ENCODE results near the gene PXMP2.
"Not testable (repeated sequence)": the region's sequence is repeated elsewhere in the genome, so short reads cannot be mapped to it uniquely, and the experiment has no call there.

The PXMP2 gene

DNA sequence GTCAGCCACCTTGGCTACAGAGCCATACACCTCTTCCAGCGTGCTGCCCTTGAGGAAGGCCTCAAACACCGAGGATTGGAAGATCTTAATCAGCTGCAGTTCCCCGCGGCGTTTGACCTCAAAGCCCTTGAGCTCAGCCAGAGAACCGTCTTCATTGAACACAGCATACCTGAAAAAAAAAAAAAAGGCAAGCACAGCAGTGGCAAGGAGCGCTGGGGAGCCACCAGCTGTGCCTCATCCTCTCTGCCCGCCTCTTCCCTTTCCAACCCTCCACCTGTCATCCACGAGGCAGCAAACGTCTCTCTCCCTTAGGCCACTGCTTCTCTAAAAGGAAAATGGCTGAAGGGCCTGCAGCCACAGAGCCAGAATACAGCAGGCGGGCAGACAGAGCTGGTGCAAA lies 26.4 kb upstream of the PXMP2 start:
- DNase-seq (ENCODE audit: low read depth), result no peak

DNA sequence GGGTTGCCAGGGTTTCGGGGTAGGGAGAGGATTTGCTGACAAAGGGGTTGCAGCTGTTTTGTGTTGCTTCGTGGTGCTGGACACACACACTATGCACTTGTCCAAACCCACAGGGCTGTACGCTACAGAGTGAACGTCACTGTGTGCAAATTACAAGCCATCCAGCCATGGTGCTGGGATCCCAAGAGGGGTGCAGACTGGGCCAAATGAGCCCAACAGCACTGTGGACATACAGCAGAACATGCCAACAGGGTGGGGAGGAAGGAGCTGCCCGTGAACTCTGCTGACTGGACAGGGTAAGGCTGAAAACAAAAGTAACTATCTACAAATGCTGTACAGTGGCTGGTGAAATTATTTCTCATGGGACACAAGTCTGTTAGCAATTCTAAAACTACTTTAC lies 25.4 kb upstream of the PXMP2 start:
- DNase-seq (ENCODE audit: low read depth), result no peak

DNA sequence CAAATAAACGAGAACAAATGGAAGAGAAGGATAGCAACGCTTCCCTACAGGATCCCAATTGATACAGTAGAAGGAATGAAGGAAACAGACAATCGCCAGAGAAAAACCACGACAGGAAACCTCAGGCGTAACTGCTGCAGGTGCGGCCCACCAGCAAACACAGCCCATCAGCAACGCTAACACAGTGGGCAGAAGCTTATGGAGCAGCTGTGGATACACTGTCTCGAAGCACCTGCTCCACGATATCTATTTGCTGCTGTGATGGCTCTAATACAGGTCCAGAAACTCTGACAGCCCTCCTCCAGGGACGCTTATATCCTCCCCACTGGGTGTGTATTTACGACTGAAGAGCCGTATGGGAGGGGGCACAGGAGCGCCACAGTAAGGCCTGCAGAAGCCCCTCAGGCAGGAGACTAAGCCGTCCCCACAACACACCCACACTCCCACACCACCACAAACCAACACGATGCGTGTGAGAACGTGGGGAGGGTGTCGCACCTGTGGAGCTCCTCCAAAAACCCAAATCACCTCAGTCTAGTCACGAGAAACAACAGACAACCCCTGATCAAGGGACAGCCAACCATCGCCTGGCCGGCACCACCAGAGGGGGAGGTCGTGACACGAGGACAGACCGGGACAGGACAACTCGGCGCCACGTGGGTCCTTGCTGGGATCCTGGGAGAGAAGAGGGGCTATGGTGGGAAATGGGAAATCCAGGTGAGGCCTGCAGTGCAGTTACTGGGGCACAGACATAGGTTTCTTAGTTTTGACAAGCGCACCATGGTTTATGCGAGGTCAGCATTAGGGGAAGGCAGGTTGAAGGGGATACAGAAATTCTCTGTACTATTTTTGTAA lies 24.3 kb upstream of the PXMP2 start:
- DNase-seq (ENCODE audit: low read depth), result no peak

DNA sequence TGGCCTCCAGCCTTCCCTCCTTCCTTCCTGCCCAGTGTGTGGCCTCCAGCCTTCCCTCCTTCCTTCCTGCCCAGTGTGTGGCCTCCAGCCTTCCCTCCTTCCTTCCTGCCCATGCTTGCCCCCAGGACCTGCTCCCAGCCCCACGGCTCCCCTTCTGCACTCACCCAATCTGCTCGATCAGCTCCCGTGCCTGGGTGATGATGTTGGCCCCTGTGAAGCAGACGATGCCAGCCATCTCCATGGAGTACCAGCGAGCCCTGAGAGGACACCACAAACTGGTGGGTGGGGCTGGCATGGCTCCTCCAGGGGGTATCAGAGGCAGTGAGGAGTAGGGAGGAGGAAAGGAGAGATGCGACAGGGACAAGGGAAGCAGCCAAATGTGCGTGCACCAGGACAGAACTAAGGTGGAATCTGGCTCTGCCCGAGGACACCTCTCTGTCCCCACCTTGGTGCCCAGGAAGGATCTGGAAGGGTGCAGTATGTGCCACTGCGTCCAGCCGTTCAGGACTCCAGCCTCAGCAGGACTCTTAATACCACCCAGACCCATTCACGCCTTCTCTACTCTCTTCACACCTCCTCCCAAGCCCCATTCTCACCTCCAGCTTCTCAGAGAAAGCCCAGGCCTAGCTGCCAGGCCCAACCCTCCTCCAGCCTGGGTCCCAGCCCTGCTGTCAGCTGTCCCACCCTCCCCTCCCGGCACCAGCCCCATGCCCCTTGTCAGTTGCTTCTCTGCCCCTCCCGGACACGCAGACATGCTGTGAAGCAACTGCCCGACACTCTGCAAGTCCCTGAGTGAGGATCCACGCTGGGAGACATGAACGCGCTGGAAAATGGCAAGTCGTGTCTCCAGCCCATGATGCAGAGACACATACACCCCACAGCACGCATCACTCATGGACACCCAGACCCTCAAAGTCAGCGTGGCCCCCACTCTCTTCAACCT lies 22.9 kb upstream of the PXMP2 start:
- no peak for DNase-seq (ENCODE audit: low read depth)

DNA sequence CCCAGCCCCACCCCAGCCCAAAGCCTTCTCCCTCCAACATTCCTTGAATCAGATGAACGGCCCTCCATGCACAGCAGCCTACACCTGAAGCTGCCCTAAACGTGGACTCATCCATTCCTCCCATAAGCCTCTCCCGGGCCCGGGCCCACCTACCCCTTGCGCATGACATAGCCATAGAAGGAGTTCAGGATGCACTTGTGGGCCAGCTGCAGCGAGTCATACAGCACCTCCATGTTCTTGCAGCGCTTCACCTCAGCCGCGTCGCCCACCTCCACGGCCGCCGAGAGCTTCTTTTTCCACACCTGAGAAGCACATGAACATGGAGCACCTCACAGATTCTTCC lies 22.3 kb upstream of the PXMP2 start:
- DNase-seq (ENCODE audit: low read depth), result no peak

DNA sequence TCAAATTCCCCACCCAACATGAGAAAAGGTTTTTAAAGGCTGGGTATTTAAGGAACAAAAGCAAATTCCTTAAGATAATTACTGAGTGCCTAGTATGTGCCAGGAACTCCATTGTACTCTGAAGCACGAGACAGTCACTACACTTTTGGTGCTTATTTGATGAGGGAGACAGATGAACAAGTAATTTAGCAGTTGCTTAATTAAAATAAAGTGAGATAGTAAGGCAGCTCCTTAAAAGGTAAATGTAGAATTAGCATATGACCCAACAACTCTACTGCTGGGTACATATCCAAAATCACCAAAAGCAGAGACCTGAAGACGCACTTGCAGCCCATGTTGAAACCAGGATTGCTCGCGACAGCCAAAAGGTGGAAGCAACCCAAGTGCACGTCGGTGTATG lies 21.6 kb upstream of the PXMP2 start:
- DNase-seq (ENCODE audit: low read depth), result no peak

DNA sequence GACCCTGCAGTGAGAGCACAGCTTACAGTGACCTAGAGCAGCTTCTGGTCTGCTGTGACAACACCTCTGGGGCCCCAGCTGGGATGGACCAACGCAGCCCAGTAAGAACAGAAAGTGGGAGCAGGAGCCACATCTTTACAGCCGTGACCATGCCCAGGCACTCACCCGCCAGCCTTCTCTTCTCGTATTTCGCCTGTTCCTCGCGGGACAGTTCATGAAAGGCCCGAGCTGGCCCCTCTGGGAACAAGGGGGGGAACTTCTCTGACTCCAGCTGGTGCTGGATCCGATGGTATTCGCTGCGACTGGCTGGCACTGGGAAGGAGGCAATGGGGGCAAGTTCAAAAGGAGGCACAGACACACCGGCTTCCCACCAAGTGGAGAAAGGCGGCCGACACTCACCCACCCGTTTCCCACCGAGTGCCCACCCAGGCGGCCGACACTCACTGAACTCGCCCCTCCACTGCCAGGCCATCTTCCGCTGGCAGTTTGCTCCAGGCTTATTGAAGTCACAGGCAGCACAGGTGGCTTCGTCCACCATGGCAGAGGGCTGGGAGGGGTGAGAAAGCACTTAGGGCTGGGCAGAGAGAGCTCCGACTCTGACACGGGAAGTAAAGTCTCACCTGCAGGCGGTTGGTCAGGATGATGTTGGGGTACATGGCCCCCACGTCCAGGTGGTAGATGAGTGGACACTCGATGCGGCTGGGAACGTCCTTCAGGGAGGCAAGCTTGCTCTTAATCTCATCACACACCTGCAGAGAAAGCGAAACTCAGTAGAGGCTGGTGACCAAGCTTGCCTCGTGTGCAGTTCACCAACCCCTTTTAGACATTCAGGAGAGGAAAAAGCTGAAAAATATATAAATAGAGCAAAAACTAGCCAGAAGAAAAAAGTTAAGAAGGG lies 18.9 kb upstream of the PXMP2 start:
- DNase-seq (ENCODE audit: low read depth), result no peak

DNA sequence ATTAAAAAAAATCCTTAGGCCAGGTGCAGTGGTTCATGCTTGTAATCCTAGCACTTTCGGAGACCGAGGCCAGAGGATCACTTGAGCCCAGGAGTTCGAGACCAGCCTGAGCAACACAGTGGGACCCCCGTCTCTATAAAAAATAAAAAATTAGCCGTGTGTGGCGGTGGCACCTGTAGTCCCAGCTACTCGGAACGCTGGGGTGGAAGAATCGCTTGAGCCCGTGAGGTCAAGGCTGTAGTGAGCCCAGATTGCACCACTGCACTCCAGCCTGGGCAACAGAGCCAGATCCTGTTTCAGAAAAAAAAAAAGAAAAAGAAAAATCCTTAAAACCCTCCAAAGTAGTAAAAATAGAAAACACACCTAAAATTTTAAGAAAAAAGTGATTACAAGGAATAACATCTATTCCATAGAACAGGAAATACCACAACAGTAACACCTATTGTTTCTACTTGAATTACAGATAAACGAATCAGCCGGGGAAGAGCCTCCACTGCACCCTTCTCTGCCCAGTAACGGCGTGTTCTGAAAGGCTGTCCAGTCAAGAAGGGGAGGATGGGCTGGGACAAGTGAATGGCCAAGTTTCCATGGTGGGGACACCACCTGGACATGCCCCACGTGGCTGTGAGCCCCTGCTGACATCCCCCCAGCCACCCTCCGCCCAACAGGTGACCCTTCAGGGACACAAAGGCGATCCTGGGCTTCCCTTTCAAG lies 18.1 kb upstream of the PXMP2 start:
- DNase-seq (ENCODE audit: low read depth), result no peak

DNA sequence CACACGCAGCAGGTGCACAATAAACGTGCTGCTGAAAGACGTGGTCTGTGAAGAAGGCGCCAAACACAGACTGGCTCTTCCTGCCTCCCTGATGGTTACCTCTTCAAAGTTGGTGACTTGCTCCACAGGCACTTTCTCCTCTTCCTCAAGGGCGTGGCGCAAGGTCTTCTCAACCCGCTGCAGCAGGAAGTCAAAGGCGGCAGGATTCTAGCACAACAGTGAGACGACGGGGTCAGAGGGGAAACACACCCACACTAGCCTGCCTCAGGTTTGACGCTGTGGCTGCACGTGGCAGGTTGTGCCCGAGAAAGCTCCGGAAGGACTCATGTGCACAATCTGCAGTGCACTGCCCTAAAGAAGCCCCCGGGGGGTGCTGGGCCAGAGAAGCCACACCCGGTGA lies 15.3 kb upstream of the PXMP2 start:
- DNase-seq (ENCODE audit: low read depth), result no peak

DNA sequence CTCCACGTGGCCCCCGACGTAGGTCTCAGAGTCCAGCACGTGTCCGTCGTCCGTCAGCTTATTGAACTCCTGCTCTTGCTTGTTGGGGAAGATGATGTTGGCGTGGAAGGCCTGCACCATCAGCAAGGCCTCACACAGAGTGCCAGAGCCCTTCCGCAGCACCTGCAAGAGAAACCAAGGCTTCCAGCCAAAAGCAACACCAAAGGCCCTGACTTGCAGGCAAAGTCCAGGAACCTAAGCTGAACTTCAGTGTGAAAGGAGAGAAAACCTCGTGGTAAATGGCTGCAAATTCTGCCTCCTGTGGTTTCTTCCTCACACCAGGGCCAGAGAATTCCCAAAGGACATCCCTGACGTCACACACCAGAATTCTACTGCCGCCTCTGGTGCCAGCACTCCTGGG lies 14.7 kb upstream of the PXMP2 start:
- DNase-seq (ENCODE audit: low read depth), result no peak

DNA sequence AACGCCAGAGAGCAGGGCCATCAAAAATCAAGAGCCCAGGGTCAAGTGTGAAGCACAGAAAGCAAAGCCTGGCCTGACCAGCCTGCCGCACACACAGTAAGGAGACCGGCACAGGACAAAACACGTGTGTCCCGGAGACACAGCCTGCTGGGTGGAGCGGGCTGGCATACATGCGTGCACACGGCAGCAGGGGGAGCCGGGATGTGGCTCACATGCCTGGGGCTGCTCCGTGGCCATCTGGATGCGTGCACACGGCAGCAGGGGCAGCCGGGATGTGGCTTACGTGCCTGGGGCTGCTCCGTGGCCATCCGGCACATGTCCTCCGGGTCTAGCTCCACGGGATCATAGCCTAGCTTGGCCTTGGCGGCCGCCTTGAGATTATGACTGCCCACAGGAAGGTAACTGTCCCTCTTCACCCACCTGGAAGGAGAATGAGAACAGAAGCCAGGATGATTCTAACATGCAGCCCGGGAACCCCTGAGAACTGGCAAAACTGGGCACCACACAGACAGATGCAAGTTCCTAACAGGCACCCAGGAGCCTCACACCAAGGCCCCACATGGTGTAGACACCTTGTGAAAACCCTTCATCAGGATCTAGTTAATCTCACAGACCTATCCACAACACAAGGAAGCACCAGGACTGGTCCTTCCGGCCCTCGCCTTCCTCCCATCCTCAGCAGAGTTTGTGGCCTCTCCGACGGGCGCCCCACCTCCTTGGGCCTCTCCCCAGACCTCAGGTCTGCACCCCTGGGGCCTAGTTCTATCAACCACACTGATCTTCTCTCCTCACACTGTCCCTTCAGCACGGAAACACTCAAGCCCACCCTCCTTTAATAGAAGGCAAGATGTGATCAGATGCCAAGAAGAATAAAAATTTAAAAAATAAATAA lies 13.9 kb upstream of the PXMP2 start:
- DNase-seq (ENCODE audit: low read depth), result no peak

DNA sequence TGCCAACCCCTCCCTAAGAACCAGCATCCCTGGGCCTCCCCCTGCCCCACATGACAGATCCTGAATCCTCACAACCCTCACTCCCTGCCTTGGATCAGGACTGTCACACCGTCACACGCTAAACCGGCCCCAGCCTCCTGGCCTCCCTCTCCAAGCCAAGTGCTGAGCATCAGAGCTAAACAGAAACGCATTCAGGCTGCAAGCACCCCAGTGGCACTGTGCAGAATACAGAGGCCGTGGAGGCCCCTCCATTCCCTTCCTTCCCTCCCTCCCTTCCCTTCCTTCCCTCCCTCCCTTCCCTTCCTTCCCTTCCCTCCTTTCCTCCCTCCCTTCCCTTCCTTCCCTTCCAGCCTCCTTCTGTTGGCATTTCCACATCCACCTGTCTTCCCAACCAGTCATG lies 12.8 kb upstream of the PXMP2 start:
- no peak for DNase-seq (ENCODE audit: low read depth)

DNA sequence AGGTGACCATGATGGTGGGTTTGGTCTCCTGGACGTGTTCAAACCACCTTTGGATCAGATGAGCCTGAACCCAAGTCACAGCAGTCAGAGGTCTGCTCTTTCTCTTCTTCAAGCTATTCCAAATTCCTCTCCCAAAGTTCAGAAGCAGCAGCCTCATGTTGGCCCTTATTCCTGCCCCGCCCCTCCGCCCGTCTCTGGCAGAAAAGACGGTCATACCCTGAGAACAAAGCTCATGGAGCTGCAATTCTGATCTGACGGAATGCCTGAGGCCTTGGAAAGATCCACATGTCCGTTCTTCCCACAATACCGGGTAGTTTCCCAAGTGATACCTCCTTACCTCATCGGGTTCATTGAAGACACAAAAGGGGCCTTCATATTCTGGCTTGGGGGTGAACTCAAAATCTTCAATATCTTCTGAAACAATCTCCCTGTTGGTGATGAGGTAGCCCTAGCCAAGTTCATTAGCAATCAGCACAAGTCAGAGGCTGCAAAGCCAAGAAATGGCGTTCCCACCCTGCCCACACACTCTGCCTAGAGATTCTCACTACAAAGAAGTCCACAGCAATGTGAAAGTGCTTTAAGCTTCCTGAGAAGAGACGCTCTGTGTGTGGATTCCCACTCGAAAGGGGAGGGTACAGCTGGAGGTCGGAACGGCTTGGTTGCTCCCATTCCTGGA lies 11.5 kb upstream of the PXMP2 start:
- no peak for DNase-seq (ENCODE audit: low read depth)

DNA sequence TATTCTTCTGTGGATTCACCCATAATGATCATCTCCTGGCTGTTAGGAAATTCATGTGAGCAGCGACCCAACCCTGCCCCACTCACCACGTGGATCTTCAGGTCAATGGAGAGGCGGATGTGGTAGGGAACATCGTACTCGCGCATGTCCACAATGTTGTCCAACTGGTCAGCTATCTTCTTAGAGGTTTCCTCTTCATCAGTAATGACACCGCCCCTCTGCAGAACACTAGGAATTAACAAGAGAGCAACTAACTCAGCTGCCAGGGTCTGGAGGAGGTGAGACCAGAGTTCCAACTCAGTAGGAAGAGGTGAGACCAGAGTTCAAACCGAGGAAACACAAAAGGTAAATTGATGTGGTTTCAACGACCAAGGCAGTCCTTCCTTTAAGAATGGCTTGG lies 9.9 kb upstream of the PXMP2 start:
- DNase-seq (ENCODE audit: low read depth), result no peak

DNA sequence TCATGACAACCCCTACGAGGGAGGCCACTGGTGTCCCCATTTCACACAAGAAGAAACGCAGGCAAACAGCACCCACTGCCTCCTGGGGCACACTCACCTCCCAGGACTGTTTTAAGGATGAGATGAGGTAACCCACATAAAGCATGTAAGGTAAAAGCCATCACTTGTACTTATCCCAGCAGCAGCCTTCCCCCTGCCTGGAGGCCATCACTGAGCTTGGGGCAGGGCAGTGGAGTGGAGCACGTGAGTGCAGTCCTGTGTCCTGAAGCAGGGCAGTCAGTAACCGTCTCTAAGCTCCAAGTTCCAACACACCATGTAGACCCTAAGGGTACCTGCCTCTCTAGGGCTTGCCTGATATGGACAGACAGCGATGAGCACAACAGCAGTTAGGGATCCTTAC lies 2.0 kb upstream of the PXMP2 start:
- DNase-seq (ENCODE audit: low read depth), result no peak

DNA sequence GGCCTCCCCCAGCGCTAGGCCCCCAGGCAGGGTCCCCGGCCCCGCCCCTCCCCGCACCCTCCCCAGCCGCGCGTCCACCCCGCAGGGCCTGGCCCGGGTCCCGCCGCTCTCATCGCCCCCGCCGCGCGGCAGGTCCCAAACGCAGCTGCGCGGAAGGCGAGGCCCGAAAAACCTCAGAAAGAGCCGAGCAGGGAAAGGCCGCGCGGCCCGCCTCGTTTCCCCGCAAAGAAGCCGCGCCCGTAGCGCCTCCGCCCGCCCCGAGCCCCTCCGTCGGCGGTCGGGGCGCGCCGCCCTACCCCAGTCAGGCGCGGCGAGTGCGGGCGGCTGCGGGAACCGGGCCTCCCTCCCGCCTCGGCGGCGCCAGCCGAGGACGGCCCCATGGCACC lies 569 bp upstream of the PXMP2 start:
- DNase-seq (ENCODE audit: low read depth), result no peak

DNA sequence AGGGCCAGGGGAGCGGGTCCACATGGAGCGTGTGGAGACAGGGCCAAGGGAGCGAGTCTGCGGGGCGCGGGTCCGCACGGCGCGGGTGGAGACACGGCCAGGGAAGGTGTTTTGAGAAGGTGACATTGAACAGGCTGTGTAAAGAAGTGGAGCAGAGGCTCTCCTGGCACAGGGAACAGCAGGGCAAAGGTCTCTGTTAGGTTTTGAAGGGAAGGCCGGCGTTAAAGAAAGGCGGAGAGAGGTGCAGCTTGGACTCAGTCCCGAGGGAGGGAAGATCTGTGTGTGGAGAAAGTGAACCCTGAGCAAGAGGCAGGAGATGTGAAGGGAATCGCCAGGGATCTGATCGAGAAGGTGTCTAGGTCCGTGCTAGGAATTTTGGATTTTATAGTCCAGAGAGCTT lies 1.8 kb downstream of the PXMP2 start:
- DNase-seq (ENCODE audit: low read depth), result no peak

DNA sequence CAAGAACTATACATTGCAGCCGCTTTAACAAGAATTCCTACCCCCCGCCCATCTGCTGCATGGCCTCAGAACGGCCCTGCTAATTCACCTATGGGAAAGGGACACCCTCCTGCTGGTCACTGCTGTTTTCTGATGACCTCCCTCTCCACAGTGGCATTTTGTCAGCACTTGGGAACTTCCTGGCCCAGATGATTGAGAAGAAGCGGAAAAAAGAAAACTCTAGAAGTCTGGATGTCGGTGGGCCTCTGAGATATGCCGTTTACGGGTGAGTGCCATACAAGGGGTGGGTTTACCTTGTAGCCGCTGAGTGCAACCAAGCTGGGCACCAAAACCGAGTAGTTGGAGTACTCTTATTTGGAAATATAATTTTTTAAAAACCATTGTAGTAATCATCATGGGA lies 2.7 kb downstream of the PXMP2 start:
- no peak for DNase-seq (ENCODE audit: low read depth)

DNA sequence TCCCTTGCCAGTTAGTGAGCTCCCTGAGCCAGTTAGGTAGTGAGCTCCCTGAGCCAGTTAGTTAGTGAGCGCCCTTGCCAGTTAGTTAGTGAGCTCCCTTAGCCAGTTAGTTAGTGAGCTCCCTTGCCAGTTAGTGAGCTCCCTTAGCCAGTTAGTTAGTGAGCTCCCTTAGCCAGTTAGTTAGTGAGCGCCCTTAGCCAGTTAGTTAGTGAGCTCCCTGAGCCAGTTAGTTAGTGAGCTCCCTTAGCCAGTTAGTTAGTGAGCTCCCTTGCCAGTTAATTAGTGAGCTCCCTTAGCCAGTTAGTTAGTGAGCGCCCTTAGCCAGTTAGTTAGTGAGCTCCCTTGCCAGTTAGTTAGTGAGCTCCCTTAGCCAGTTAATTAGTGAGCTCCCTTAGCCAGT lies 4.6 kb downstream of the PXMP2 start:
- DNase-seq (ENCODE audit: low read depth), result not testable (repeated sequence)

DNA sequence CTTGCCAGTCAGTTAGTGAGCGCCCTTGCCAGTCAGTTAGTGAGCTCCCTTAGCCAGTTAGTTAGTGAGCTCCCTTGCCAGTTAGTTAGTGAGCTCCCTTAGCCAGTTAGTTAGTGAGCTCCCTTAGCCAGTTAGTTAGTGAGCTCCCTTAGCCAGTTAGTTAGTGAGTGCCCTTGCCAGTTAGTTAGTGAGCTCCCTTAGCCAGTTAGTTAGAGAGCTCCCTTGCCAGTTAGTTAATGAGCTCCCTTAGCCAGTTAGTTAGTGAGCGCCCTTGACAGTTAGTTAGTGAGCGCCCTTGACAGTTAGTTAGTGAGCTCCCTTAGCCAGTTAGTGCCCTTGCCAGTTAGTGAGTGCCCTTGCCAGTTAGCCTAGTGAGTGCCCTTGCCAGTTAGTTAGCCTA lies 7.5 kb downstream of the PXMP2 start:
- DNase-seq (ENCODE audit: low read depth), result not testable (repeated sequence)

All from activated T-cell treated with anti-CD3 and anti-CD28 coated beads for 24 hours (primary cell).